GM19023 (cell line): ENCODE measurements around the gene IRAK2.

Experiments
- ATAC-seq: cut with Tn5 transposase; IDR thresholded peaks from one replicate; pipeline ENCODE4 v1.9.1; 2021; ENCODE audit warnings: mild to moderate bottlenecking, moderate library complexity; ENCODE audit not compliant: unreplicated experiment

The IRAK2 gene

GRCh38 chr3:10279384-10280176 is 114.9 kb downstream of the IRAK2 start:
- ATAC-seq = no peak

- no peak for ATAC-seq
Observed at GRCh38 chr3:10280177-10280529, 115.4 kb downstream of the IRAK2 start.

GRCh38 chr3:10280571-10280970 is 115.9 kb downstream of the IRAK2 start:
- no peak for ATAC-seq

GRCh38 chr3:10281951-10282350 is 117.2 kb downstream of the IRAK2 start:
- no peak for ATAC-seq

- ATAC-seq = no peak
Observed at GRCh38 chr3:10283638-10284037, 118.9 kb downstream of the IRAK2 start.

- ATAC-seq = no peak
Observed at GRCh38 chr3:10284496-10284895, 119.8 kb downstream of the IRAK2 start.

- ATAC-seq = no peak
Observed at GRCh38 chr3:10285272-10286132, 120.8 kb downstream of the IRAK2 start.

GRCh38 chr3:10286133-10286524 is 121.4 kb downstream of the IRAK2 start:
- ATAC-seq = no peak

- ATAC-seq = no peak
Observed at GRCh38 chr3:10286596-10287295, 122.0 kb downstream of the IRAK2 start.

GRCh38 chr3:10287936-10288574 is 123.3 kb downstream of the IRAK2 start:
- no peak for ATAC-seq

- ATAC-seq = no peak
Observed at GRCh38 chr3:10288575-10288960, 123.8 kb downstream of the IRAK2 start.

GRCh38 chr3:10289077-10289476 is 124.4 kb downstream of the IRAK2 start:
- no peak for ATAC-seq

- ATAC-seq = no peak
Observed at GRCh38 chr3:10289787-10290355, 125.2 kb downstream of the IRAK2 start.

- no peak for ATAC-seq
Observed at GRCh38 chr3:10290481-10291176, 125.9 kb downstream of the IRAK2 start.

GRCh38 chr3:10291641-10292040 is 126.9 kb downstream of the IRAK2 start:
- ATAC-seq = no peak

- peak; percentile 76 for ATAC-seq
Observed at GRCh38 chr3:10292505-10293419, 128.0 kb downstream of the IRAK2 start, which contains the start of gene GHRL. Gene GHRL (minus strand): TSS chr3:10292947. CDS start chr3:10290180, 2,767 bp downstream.
